ENCODE results near the gene ELL. TPM values are rescaled to one million over a fixed set of nuclear protein-coding genes. Genes with fewer than 3 reads are reported as not detected.
A peak's percentile ranks its signal among the peaks of the same experiment; 100 is the strongest.

Gene ELL
- total RNA-seq, 1 experiment from 2014 or later, result 17.0 TPM

GRCh38 chr19:18423258-18424020, 98.4 kb downstream of the ELL start:
- peaks cover 4% of the 10 kb centered on the region; the same call in 1 of the 2 replicates for H3K4me1 ChIP-seq (ENCODE audit: insufficient read depth, low read length)
- H3K4me2 ChIP-seq (ENCODE audit: insufficient read depth, insufficient read length, low read length), result no peak overlapping the region
- no peak overlapping the region for H3K4ac ChIP-seq (ENCODE audit: low read depth, low read length)
- H3K18ac ChIP-seq (ENCODE audit: insufficient read length, low read depth, low read length), result no peak overlapping the region
- H3K9me3 ChIP-seq (ENCODE audit: control insufficient read depth, low read depth, low read length), result no peaks in the 10 kb centered on the region
- no peak for DNase-seq
- no peaks in the 10 kb centered on the region; the same call in 1 of the 2 replicates for H3K27me3 ChIP-seq (ENCODE audit: insufficient read depth, low read length)
- whole genome bisulfite sequencing (ENCODE audit: extremely low coverage, insufficient read length, low lambda C conversion rate), result no CpG with 5 or more reads among the region's 21 CpGs
- Mint-ChIP-seq H3K4me1 (peaks cover 43 to 54% of the 10 kb centered on the region in 2 experiments), H3K4me3 (peak overlapping the region in 1 of 2 experiments; percentile 38; a peak in 1 of 5 replicates), H3K27me3 (ENCODE audit: low read depth) (peaks cover 38% of the 10 kb centered on the region), H3K9me3 (no peaks in the 10 kb centered on the region; a peak in 2 of 5 replicates), H3K36me3 (ENCODE audit: insufficient read depth in 1 of 3, low read depth in 3 of 3) (peaks cover 0 to 5% (median 0%) of the 10 kb centered on the region in 3 experiments; a peak in 1 of 7 replicates), H3K27ac (peak overlapping the region in 1 of 3 experiments; percentile 76; a peak in 2 of 7 replicates)
- TF ChIP-seq, protein P1, sequence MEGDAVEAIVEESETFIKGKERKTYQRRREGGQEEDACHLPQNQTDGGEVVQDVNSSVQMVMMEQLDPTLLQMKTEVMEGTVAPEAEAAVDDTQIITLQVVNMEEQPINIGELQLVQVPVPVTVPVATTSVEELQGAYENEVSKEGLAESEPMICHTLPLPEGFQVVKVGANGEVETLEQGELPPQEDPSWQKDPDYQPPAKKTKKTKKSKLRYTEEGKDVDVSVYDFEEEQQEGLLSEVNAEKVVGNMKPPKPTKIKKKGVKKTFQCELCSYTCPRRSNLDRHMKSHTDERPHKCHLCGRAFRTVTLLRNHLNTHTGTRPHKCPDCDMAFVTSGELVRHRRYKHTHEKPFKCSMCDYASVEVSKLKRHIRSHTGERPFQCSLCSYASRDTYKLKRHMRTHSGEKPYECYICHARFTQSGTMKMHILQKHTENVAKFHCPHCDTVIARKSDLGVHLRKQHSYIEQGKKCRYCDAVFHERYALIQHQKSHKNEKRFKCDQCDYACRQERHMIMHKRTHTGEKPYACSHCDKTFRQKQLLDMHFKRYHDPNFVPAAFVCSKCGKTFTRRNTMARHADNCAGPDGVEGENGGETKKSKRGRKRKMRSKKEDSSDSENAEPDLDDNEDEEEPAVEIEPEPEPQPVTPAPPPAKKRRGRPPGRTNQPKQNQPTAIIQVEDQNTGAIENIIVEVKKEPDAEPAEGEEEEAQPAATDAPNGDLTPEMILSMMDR (conservative IDR thresholded peaks at IDR 0.05), result no peak
- H2BK20ac ChIP-seq (ENCODE audit: low read depth, low read length, poor library complexity, severe bottlenecking), result no peak overlapping the region
- H4K20me1 ChIP-seq (ENCODE audit: control insufficient read depth, insufficient read depth, insufficient read length), result no peaks in the 10 kb centered on the region
- no peaks in the 10 kb centered on the region for H3K79me2 ChIP-seq (ENCODE audit: insufficient read depth, low read length)
- H3K27ac ChIP-seq (ENCODE audit: insufficient read length, low read depth, low read length), result no peak overlapping the region
- no peak overlapping the region for H3K23ac ChIP-seq (ENCODE audit: insufficient read length, low read depth, low read length)
- no peak overlapping the region for H3K9ac ChIP-seq (ENCODE audit: extremely low read depth, insufficient read length, low read length)
- no peak overlapping the region for H2BK15ac ChIP-seq (ENCODE audit: low read depth, low read length)
- H2AK5ac ChIP-seq (ENCODE audit: insufficient read length, low read length), result no peak overlapping the region
- no peak overlapping the region; the same call in 1 of the 2 replicates for H3K14ac ChIP-seq (ENCODE audit: insufficient read depth, low read length)
- H4K5ac ChIP-seq (ENCODE audit: insufficient read length, low read depth, low read length), result no peak overlapping the region
- H3T11ph ChIP-seq (ENCODE audit: low read length), result no peak overlapping the region
- no peak overlapping the region for H4K8ac ChIP-seq (replicated peaks; ENCODE audit: insufficient read length, low read depth, low read length)
- H2BK5ac ChIP-seq (ENCODE audit: insufficient read length, low read length), result no peak overlapping the region
- H4K91ac ChIP-seq (ENCODE audit: insufficient read length, low read depth, low read length), result no peak overlapping the region
- no peak overlapping the region for H2BK12ac ChIP-seq (ENCODE audit: insufficient read length, low read depth, low read length)
- no peak overlapping the region for H2BK120ac ChIP-seq (ENCODE audit: low read depth, low read length, poor library complexity, severe bottlenecking)
- H3K56ac ChIP-seq (ENCODE audit: insufficient read length, low read depth, low read length), result no peak overlapping the region
- no peaks in the 10 kb centered on the region for H3K79me1 ChIP-seq (ENCODE audit: insufficient read depth, low read depth, low read length, poor library complexity, severe bottlenecking)
- peaks cover 3% of the 10 kb centered on the region for H3K23me2 ChIP-seq (ENCODE audit: insufficient read length, low read depth, low read length, poor library complexity, severe bottlenecking)
- H2AFZ ChIP-seq (ENCODE audit: low read length), result no peak overlapping the region
